Measurements from ENCODE around the gene PNKD.

PNKD gene

DNA sequence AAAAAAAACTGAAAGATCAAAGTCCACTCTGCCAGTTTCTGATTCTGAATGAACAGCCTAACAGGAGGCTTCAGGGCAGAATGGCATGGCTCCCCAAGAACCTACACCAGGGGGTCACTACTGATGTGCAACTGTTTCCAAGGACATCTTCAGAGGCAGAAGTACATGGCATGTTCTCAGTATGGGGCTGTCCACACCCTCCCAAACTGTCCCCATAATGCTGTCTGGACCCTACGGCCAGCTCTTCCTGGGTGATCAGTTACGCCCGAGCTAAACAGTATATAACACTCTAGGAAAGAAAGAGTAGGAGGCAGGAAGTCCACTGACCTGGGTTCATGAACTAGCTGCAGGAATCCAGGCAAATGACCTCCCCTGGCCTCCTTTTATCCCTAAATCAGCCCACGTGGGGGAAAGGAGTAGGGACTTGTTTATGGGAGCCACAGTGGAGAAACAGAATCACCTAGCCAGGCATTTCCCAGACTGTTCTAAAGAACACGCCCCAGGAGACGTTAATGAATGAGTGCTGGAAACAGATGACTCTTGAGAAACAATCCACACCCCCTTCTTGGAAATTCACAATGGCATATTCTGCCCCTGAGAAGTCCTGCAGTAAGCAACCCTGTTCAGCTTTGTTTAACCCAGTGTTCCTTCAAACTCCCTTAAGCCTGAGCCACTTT lies 19.5 kb downstream of the PNKD start:
- FAIRE-seq: no peak
- TF ChIP-seq, protein P1, sequence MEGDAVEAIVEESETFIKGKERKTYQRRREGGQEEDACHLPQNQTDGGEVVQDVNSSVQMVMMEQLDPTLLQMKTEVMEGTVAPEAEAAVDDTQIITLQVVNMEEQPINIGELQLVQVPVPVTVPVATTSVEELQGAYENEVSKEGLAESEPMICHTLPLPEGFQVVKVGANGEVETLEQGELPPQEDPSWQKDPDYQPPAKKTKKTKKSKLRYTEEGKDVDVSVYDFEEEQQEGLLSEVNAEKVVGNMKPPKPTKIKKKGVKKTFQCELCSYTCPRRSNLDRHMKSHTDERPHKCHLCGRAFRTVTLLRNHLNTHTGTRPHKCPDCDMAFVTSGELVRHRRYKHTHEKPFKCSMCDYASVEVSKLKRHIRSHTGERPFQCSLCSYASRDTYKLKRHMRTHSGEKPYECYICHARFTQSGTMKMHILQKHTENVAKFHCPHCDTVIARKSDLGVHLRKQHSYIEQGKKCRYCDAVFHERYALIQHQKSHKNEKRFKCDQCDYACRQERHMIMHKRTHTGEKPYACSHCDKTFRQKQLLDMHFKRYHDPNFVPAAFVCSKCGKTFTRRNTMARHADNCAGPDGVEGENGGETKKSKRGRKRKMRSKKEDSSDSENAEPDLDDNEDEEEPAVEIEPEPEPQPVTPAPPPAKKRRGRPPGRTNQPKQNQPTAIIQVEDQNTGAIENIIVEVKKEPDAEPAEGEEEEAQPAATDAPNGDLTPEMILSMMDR (IDR thresholded peaks at IDR 0.05; ENCODE audit: insufficient read depth, missing control alignments): no peak
- DNase-seq (ENCODE audit: insufficient read length, low spot score): no peak

DNA sequence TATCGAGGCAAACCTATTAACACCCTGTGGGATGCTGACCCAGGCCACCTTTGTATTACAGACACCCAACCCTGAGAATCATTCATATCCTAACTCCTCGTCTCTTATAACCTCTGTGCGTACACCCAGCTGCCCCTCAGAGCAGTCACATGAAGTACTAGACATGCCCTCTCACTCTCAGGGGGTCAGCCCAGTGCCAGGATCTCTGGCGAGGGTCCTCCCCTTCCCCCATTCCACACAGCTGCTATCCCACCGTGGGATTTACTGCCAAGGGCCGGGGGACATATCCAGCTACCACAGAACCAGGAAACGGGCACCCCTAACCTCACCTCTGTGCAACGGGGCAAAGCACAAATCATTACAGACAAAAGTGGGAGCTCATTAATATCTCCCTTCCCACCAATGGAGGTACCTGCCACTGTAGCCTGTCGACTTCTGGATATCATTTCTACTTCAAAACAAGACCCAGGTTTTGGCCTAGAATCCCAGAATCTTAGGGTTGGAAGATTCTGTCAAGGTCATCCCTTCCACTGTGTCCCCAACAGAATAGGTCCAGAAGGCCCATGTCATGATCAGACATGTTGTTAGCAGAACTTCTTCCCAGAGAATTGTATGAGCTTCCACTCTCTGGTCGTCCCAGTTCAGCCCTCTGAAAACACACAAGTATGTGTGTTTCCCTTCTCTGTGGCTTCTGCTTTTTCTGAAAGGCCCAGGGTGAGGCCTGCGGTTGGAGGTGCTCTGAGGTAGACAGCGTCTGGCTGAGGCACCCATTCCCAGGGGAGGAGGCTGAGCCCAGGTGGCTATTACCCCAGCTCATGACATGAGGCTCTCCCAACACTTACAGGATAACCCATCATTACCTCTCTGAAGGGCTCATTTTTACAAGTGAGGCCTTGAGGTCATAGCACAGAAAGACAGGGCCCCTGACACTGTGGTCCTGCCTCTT lies 20.3 kb downstream of the PNKD start:
- no peak for FAIRE-seq
- TF ChIP-seq, protein P1 (IDR thresholded peaks at IDR 0.05; ENCODE audit: insufficient read depth, missing control alignments): no peak
- no peak for DNase-seq (ENCODE audit: insufficient read length, low spot score)

DNA sequence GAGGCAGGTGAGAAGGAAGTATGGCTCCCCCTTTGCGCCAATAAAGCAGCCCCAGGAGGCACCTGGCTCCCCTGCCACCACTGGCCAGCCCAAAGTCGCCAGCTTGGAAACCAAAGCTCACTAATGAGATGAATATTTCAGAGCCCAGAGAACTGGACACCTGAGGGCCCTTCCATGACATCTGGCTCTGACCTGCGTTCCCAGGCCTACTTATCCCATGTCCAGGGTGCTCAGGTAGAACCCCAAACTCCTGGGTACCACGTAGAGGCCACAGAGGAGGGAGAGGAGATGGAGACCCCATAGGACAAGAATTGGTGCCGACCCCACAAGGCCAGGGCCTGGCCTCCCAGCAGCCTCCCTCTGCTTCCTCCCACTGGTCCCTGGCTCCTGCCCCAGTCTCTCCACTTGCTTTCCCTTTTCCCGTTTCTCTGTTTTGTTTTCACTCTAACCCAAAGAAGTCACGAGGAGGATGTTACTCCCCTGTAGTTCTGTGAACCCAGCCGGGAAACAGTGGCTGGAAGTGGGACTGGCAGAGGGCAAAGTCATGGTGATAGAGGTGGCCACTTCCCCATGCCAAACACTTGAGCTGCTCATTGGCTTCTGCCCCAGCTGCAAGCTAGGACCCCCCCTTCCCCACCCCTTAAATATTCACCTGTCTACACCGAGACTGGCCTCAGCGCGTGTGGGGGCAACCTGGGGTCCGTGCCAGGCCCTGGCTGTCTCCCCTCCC lies 21.2 kb downstream of the PNKD start:
- FAIRE-seq (no peak), DNase-seq (ENCODE audit: insufficient read length, low spot score) (no peak)
- TF ChIP-seq, protein P1 (IDR thresholded peaks at IDR 0.05; ENCODE audit: insufficient read depth, missing control alignments): no peak

DNA sequence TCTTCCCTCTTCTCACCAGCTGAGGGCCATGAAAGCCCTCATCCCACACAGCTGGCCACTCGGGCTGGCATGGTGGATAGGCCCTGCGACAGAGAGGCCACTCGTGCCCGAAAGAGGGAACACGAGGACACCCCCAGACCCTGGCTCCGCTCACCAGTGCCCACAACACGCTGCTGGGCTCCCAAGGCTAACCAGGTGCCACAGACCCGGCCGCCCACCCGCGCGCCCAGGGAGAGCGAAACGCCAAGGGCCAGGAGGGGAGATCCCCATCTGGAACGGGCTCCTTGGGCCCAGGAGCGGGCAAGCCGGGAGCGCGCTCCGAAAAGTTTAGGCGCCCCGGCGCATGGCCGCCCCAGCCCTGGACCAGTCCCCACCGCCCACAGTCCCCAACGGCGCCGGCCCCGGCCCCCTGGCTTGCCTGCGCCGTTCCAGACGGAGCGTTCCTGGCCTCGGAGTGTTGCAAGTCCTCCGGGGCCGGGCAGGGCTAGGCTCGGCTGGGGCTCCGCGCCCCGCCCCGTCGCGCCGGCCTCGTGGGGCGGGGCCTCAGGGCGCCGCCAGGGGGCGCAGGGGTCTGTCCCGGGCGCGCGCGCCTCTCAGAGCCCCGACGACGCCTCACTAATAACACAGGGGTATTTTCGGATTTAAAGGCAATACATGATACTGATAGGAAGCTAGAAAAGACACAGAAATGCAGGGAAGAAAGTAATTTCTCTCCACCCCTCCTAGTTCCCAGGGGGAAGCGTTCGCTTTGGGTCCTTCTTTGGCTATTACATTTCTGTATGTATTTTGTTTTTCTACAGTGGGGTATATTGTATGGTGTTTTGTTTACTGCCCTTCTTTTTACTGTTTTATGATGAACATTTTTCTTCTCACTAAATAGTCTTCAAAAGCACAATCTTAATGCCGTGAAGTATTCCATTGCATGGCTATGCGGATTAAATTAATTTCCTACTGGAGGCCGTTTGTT lies 22.0 kb downstream of the PNKD start, which contains the start of gene TMBIM1:
Gene TMBIM1, minus strand, starts transcription at position 456 of the 967 bp plus-strand sequence. CDS start 10,362 bp downstream, outside the sequence.
- FAIRE-seq: no peak
- TF ChIP-seq, protein P1 (IDR thresholded peaks at IDR 0.05; ENCODE audit: insufficient read depth, missing control alignments): peak; percentile 66
- peak; percentile 97 for DNase-seq (ENCODE audit: insufficient read length, low spot score)

DNA sequence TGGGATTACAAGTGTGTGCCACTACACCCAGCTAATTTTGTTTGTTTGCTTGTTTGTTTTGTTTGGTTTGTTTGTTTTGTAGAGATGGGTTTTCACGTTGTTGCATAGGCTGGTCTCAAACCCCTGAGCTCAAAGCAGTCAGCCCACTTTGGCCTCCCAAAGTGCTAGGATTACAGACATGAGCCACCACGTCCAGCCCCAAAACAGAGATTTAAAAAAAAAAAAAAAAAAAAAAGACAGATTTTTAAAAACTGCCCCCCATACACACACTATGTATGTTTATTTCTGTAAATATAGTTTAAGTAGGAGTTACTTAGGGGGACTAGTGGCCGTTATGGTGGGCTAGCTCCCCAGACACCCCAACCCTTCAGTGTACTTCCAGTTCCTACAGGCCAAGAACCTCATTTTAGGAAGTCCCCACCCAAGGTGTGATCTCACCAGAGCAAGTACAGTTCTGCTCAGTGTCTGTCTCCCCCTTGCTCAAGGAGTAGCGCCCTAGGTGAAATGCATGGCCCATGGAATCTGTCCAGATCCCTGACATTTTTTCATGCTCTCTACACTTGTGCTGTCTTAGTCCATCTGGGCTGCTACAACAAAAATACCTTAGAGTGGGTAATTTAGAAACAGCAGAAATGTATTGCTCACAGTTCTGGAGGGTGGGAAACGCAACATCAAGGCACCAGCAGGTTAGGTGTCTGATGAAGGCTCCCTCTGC lies 23.6 kb downstream of the PNKD start:
- DNase-seq (ENCODE audit: insufficient read length, low spot score): no peak
- TF ChIP-seq, protein P1 (IDR thresholded peaks at IDR 0.05; ENCODE audit: insufficient read depth, missing control alignments): no peak
- no peak for FAIRE-seq
